ENCODE measurements around the gene PNLIPRP2.
A peak's percentile ranks its signal among the peaks of the same experiment; 100 is the strongest.

The PNLIPRP2 gene

GRCh38 chr10:116665541-116666125 lies 44.9 kb downstream of the PNLIPRP2 start:
- no peak overlapping the region for H3K27ac ChIP-seq
- TF ChIP-seq CTCF (conservative IDR thresholded peaks at IDR 0.05; ENCODE audit: low read depth) = no peak
- ChIA-PET CTCF (interaction anchor here (1.1 kb wide), 1 partner anchor 11 kb away, joined by 3 read pairs; no protein-coding TSS in a partner anchor), POLR2A (ENCODE audit: low non-redundant PET) (no interaction called here)
- no peak for DNase-seq (ENCODE audit: low spot score)

DNA sequence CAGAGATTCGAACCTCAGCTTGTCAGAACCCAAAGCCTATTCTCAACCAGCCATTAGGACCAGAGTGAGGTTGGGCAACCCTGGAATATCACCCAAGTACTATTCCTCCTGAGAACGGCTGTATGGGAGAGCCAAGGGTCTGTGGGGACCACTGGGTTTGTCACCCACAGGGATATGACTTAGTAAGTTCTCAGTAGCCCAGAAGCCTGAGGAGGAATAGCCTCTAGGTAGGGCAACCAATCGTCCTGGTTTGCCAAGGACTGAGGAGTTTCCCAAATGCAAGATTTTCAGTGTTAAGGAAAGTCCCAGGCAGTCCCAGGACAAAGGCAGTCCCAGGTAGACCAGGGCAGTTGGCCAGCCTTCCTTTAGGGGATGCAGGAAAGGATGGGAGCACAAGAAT lies 46.7 kb downstream of the PNLIPRP2 start:
- no peak for DNase-seq (ENCODE audit: low spot score)
- H3K27ac ChIP-seq = no peak overlapping the region
- TF ChIP-seq CTCF (conservative IDR thresholded peaks at IDR 0.05; ENCODE audit: low read depth) = no peak
- ChIA-PET CTCF (no interaction called here), POLR2A (ENCODE audit: low non-redundant PET) (no interaction called here)

GRCh38 chr10:116668018-116668417 lies 47.3 kb downstream of the PNLIPRP2 start:
- TF ChIP-seq CTCF (conservative IDR thresholded peaks at IDR 0.05; ENCODE audit: low read depth) = no peak
- no peak overlapping the region for H3K27ac ChIP-seq
- POLR2A ChIA-PET (ENCODE audit: low non-redundant PET) = no interaction called here
- CTCF ChIA-PET = no interaction called here
- DNase-seq (ENCODE audit: low spot score) = no peak

GRCh38 chr10:116668446-116668845 lies 47.7 kb downstream of the PNLIPRP2 start:
- CTCF ChIA-PET = interaction anchor here (0.6 kb wide), 1 partner anchor 59 kb away, joined by 3 read pairs; no protein-coding TSS in a partner anchor
- no peak overlapping the region for H3K27ac ChIP-seq
- POLR2A ChIA-PET (ENCODE audit: low non-redundant PET) = no interaction called here
- DNase-seq (ENCODE audit: low spot score) = no peak
- TF ChIP-seq CTCF (conservative IDR thresholded peaks at IDR 0.05; ENCODE audit: low read depth) = no peak

GRCh38 chr10:116669080-116669479 lies 48.3 kb downstream of the PNLIPRP2 start:
- CTCF ChIA-PET = interaction anchor here (0.6 kb wide), 1 partner anchor 59 kb away, joined by 3 read pairs; no protein-coding TSS in a partner anchor
- POLR2A ChIA-PET (ENCODE audit: low non-redundant PET) = no interaction called here
- H3K27ac ChIP-seq = no peak overlapping the region
- no peak for TF ChIP-seq CTCF (conservative IDR thresholded peaks at IDR 0.05; ENCODE audit: low read depth)
- DNase-seq (ENCODE audit: low spot score) = peak; percentile 30

GRCh38 chr10:116669832-116670644 lies 49.3 kb downstream of the PNLIPRP2 start:
- H3K27ac ChIP-seq = no peak overlapping the region
- TF ChIP-seq CTCF (conservative IDR thresholded peaks at IDR 0.05; ENCODE audit: low read depth) = no peak

More at GRCh38 chr10:116669832-116670644, 49.3 kb downstream of the PNLIPRP2 start:
- ChIA-PET CTCF (no interaction called here), POLR2A (ENCODE audit: low non-redundant PET) (no interaction called here)
- DNase-seq (ENCODE audit: low spot score) = peak; percentile 23
